GM18951 (cell line): ENCODE measurements around the gene PTPRZ1.

ENCODE experiments used
- POLR2A ChIP-seq: IDR thresholded peaks from 4 replicates; pipeline ENCODE4 v1.6.1; 2011; ENCODE audit warnings: mild to moderate bottlenecking; ENCODE audit not compliant: insufficient read length, insufficient read depth; ENCODE audit errors: extremely low read depth
- in situ Hi-C: fragments of 300-500 bp; cut with MboI; formaldehyde crosslinking; loops from one replicate; pipeline ENCODE4 v1.12.0; 2022; ENCODE audit warnings: low sequenced_read_pairs, mixed read lengths, inconsistent platforms; ENCODE audit not compliant: unreplicated experiment

The PTPRZ1 gene

GRCh38 chr7:121872831-121873288 is at the start of gene PTPRZ1:
Gene PTPRZ1, plus strand, starts transcription at chr7:121873161. Its CDS starts 339 bp downstream, at chr7:121873500.
- TF ChIP-seq POLR2A, result no peak
- in situ Hi-C loops, result no loop called here

GRCh38 chr7:121824276-121824675 is 48.7 kb upstream of the PTPRZ1 start:
- TF ChIP-seq POLR2A, result no peak

DNA sequence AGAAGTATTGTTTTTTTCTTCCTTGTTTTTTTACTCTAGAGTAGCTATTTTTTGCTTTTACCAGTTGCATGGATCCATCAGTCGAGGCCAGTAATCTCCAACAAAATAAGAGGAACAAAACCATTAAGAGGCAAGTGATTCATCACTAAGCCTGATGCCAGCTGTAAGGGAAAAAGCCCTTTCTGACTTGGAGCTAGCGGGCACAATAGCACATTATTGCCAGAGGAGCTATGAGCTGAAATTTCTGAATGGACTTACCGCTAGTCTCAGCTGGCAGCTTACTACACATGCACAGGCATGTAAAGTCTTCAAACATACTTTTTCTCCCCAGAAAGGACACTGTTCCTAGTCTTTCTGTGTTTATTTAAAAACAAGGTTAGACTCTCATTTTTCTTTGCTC is 41.6 kb upstream of the PTPRZ1 start:
- in situ Hi-C loops, result no loop called here
- TF ChIP-seq POLR2A, result no peak

More at GRCh38 chr7:121824276-121824675, 48.7 kb upstream of the PTPRZ1 start:
- in situ Hi-C loops, result no loop called here

DNA sequence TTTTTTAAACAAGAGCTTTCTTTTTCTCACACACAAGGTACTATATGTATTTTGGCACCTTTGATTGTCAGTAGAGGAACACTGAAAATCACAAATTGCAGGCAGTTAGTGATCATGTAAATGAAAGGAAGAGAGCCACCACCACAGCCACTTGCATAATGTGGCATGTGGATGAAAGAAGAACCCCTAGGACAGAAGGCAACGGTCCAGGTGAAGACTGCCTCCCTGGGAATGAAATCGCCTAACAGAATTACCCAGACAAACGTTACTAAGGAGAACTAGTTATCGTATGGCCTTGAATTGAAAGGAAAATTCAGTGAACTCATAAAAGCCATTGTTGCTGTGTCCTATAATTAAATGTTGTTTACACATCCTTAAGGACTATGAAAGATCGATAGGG is 41.2 kb upstream of the PTPRZ1 start:
- in situ Hi-C loops, result no loop called here
- TF ChIP-seq POLR2A, result no peak

DNA sequence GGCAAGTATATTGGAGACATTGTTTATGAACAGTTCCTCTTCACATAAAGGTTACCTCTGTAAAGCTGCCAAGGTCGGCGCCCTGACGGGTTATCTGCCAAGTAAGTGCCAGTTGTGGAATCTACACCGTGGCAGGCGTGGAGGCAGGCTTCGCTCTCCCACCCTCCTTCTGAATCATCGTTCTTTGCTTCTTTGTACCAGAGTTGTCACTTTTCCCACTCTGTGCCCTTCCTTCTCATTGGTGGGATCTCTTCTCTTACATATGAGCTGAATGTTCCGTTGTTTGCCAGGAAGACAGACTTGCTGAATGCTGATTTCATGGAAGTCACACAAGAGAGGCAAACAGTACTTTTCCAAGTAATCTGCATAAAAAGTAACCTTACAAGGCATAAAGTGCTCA is 40.6 kb upstream of the PTPRZ1 start:
- in situ Hi-C loops, result no loop called here
- no peak for TF ChIP-seq POLR2A

DNA sequence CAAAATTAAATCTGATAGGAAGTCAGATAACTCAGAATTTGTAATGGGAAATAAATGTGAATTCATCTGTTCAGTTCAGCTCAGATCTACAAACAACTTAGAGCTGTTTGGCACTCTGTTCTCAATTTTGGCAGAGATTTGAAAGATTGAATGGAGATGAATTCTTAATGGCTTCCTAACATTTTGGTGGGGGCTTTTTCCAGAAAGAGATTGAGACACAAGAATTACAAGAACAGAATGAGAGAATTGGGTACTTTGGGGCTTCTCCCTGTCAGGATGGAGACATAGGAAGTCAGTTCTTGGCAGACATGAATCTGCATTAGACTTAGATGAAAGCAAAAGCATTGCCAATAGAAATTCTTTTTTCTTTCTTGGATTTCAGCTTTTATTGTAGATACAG is 39.0 kb upstream of the PTPRZ1 start:
- in situ Hi-C loops, result no loop called here
- no peak for TF ChIP-seq POLR2A

- in situ Hi-C loops, result no loop called here
- no peak for TF ChIP-seq POLR2A
These were observed 35.5 kb upstream of the PTPRZ1 start for GRCh38 chr7:121837462-121837861.

DNA sequence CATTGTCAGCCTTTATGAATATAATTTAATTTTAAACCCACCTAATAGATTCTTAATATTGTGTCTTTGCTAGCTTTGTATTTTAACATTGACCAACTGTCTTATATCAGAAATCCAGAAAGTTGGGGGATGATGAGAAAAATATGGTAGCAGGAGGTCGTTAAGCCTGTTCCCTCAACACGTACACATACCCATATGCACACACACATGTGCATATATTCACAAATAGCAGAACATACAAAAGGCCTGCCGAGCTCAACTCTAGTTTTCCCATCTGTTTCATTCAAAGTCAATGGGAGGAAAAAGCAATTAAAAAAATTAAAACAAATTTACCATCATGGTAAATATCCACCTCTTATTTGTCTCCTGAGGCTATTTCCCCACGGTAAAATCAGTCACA is 25.9 kb upstream of the PTPRZ1 start:
- in situ Hi-C loops, result no loop called here
- no peak for TF ChIP-seq POLR2A

- in situ Hi-C loops, result no loop called here
- TF ChIP-seq POLR2A, result no peak
These were observed 19.7 kb upstream of the PTPRZ1 start for GRCh38 chr7:121853307-121853706.

- no peak for TF ChIP-seq POLR2A
- in situ Hi-C loops, result no loop called here
These were observed 12.0 kb upstream of the PTPRZ1 start for GRCh38 chr7:121860953-121861352.

DNA sequence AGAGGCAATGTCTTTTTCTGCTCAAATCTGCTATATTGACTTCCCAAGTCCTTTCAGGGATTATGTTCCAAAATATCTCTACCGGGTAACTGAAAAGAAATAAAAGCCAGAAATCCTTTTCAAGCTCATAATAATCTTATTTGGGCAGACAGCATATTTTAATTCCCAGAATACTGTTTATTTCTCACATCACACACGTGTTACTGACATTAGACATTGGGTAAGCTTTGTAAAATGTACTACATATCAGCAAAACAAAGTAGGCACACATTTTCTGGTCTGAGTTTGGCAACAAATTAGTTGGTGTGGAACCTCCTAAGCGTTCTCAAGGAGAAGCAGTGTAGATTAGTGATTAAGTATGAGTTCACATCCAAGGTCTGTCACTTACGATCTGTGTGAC is 10.4 kb upstream of the PTPRZ1 start:
- in situ Hi-C loops, result no loop called here

DNA sequence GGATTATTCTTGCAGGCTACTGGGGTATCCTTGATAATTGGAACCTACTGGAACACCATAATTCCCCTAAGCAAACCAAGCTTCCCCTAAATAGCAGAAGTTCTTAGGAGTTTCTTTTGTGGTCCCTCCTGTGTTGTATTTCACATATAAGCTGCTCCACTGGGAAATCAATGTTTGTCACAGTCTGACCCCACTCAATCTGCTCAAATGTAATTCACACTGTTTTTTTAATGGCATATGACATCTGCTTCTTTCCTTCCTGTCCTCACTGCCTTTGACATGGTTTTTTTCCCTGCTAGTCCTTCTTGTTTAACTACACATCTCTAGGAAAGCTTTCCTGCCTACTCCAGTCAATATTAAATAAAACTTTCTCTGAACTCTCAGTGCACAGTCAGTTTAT is 1.8 kb upstream of the PTPRZ1 start:
- no peak for TF ChIP-seq POLR2A

More for the DNA sequence above, 10.4 kb upstream of the PTPRZ1 start:
- no peak for TF ChIP-seq POLR2A

DNA sequence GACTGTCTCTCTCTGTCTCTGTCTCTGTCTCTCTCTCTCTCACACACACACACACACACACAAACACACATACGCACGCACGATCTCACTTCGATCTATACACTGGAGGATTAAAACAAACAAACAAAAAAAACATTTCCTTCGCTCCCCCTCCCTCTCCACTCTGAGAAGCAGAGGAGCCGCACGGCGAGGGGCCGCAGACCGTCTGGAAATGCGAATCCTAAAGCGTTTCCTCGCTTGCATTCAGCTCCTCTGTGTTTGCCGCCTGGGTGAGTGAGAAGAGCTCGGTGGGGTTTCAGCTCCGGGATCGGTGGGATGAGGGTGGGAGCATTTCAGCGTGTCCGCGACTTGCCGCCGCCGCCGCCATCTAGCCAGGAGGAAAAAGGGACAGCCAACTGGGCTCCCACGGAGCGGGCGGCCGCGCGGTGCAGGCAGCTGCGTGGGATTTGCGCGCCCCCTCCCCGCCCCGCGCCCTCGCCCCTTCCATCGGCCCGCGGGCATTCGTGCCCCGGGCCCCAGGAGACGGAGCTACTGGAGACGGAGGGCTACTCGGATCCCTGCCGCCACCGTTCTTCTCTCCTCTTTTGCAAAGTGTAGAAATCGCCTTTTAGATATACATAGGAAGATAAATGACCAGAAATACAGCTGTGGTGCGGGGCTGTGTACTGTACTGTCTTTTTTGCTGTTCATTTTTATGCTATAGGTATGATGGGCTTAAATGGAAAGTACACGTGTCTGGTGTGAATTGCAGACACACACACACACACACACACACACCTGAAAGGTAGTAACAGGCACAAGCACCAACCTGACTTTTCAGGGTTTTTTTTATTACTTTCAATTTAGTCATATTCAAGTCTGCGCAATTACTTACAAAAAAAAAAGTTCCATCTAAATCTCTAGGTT is 581 bp downstream of the PTPRZ1 start:
- in situ Hi-C loops, result no loop called here

More for the DNA sequence above, 1.8 kb upstream of the PTPRZ1 start:
- in situ Hi-C loops, result no loop called here

GRCh38 chr7:121874298-121874697 is 1.3 kb downstream of the PTPRZ1 start:
- in situ Hi-C loops, result no loop called here
- TF ChIP-seq POLR2A, result no peak

More for the DNA sequence above, 581 bp downstream of the PTPRZ1 start:
- TF ChIP-seq POLR2A, result no peak

DNA sequence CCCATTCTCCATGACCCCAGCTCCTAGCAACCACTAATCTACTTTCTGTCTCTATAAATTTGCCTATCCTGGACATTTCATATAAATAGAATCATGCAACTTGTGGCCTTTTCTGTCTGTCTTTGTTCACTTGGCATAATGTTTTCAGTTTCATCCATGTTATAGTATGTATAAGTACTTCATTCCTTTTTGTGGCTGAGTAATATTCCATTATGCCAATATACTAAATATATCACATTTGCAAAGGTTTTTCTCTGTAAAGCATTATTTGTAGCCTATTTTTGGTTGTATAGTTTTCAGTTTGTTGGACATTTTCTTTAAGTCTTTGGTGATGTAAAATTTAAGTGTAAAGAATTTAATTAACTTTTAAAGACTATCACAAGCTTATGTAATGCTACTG is 2.2 kb downstream of the PTPRZ1 start:
- no peak for TF ChIP-seq POLR2A
- in situ Hi-C loops, result no loop called here
